ENCODE measurements around the gene BMP6. TPM values are rescaled to one million over a fixed set of nuclear protein-coding genes. Genes with fewer than 3 reads are reported as not detected.

Gene BMP6
- polyA plus RNA-seq, 1 donor (not counting 4 experiments of a cell fraction or from before 2014, with no cell fraction given), result 0.05 TPM

DNA sequence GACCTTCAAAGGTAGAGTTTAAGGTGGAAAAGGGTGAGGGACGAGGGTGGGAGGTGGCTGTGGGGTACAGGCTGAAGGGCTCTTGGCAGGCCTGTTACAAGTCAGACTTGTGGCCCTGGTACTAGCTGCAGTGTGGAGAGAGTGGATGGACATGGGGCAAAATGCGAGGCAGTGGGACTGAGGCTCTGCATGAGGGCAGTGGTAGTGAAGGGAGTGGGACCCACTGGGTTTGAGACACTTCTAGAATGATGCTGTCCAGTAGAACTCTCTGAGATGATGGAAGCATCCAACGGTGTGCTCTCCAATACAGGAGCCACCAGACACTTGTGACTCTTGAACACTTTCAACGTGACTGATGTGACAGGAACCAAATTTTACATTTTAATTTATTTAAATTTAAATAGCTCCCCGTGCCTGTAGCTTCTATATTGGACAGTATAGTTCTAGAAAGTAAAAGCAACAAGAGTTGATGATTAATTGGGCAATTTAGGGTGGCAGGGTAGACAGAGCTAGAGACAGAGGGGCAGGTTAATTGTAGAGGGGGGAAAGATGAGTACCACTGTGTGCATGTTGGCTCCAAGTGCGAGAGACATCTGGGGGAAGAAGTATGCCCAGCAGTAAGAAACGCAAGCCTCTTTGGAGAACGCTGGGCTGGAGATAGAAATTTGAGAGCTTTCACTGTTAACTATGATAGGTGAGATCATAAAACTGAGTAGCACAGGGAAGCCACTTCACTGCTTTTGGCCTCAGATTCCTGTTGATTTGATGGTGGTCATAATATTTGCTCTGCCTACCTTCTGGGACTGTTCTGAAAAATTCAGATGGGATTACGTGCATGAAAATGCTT, 107.2 kb downstream of the BMP6 start:
- no peaks in the 10 kb centered on the region for H3K27me3 ChIP-seq (ENCODE audit: control insufficient read depth, extremely low read depth, insufficient read depth, low read length)
- no peaks in the 10 kb centered on the region for H3K36me3 ChIP-seq (ENCODE audit: control insufficient read depth in 2 of 2, extremely low read depth in 1 of 2, insufficient read depth in 2 of 2, low read length in 2 of 2)
- no peaks in the 10 kb centered on the region for H3K9me3 ChIP-seq (ENCODE audit: control insufficient read depth, low read depth, low read length)
- H3K79me2 ChIP-seq (ENCODE audit: control insufficient read depth, insufficient read depth, low read length), result no peaks in the 10 kb centered on the region
- H2AFZ ChIP-seq (ENCODE audit: control insufficient read depth, low read length), result no peak overlapping the region
- no peak overlapping the region for H3K4me3 ChIP-seq (ENCODE audit: control insufficient read depth in 2 of 3, extremely low read depth in 1 of 3, insufficient read depth in 2 of 3, low read depth in 1 of 3, low read length in 3 of 3)
- no peak for DNase-seq (ENCODE audit: low read depth, low spot score)
- no peaks in the 10 kb centered on the region for H3K9me1 ChIP-seq (ENCODE audit: control insufficient read depth, extremely low read depth, insufficient read depth, low read length)
- no peak overlapping the region for H3K27ac ChIP-seq (ENCODE audit: control insufficient read depth, insufficient read depth, low read length)
- no peak overlapping the region for H3K4me2 ChIP-seq (ENCODE audit: control insufficient read depth, extremely low read depth, insufficient read depth, low read depth, low read length)
- no peaks in the 10 kb centered on the region for H3K4me1 ChIP-seq (ENCODE audit: control insufficient read depth, extremely low read depth, insufficient read depth, low read length)
- TF ChIP-seq EZH2 (IDR thresholded peaks at IDR 0.05; ENCODE audit: low read length), result no peak
- TF ChIP-seq, protein P1, sequence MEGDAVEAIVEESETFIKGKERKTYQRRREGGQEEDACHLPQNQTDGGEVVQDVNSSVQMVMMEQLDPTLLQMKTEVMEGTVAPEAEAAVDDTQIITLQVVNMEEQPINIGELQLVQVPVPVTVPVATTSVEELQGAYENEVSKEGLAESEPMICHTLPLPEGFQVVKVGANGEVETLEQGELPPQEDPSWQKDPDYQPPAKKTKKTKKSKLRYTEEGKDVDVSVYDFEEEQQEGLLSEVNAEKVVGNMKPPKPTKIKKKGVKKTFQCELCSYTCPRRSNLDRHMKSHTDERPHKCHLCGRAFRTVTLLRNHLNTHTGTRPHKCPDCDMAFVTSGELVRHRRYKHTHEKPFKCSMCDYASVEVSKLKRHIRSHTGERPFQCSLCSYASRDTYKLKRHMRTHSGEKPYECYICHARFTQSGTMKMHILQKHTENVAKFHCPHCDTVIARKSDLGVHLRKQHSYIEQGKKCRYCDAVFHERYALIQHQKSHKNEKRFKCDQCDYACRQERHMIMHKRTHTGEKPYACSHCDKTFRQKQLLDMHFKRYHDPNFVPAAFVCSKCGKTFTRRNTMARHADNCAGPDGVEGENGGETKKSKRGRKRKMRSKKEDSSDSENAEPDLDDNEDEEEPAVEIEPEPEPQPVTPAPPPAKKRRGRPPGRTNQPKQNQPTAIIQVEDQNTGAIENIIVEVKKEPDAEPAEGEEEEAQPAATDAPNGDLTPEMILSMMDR (optimal IDR thresholded peaks at IDR 0.05 in 1 of 3, IDR thresholded peaks at IDR 0.05 in 1 of 3, conservative IDR thresholded peaks at IDR 0.05 in 1 of 3; ENCODE audit: extremely low read depth in 1 of 3, insufficient read depth in 2 of 3, low read length in 3 of 3), result no peak
- dilution Hi-C loops (cut with MboI; ENCODE audit: extremely low pct_ligation_motif_present, low sequenced_read_pairs), result no loop called here
- no peak for FAIRE-seq
- no peaks in the 10 kb centered on the region for H4K20me1 ChIP-seq (ENCODE audit: control insufficient read depth, extremely low read depth, insufficient read depth, low read length)
- H3K9ac ChIP-seq (ENCODE audit: control insufficient read depth, extremely low read depth, insufficient read depth, low read length), result no peak overlapping the region

DNA sequence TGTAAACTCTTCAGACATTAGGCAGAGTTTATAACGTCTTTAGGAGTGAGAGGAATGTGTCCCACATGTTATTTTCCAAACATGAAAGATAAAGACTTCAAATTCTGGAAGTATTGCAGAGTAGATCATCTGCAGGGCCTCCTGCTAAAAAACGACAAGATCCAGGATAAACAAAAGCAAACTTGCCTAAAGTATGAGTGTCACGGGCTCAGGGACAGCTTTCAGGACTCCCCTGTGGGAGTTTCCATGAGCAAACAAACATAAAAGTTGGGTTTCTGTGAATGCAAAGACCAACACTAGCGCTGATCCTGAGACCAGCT, 107.8 kb downstream of the BMP6 start:
- dilution Hi-C loops (cut with MboI; ENCODE audit: extremely low pct_ligation_motif_present, low sequenced_read_pairs), result no loop called here
- DNase-seq (ENCODE audit: low read depth, low spot score) (no peak), FAIRE-seq (no peak)
- Histone ChIP-seq H3K4me2 (ENCODE audit: control insufficient read depth, extremely low read depth, insufficient read depth, low read depth, low read length) (no peak overlapping the region), H2AFZ (ENCODE audit: control insufficient read depth, low read length) (no peak overlapping the region), H4K20me1 (ENCODE audit: control insufficient read depth, extremely low read depth, insufficient read depth, low read length) (no peaks in the 10 kb centered on the region), H3K9ac (ENCODE audit: control insufficient read depth, extremely low read depth, insufficient read depth, low read length) (no peak overlapping the region), H3K79me2 (ENCODE audit: control insufficient read depth, insufficient read depth, low read length) (no peaks in the 10 kb centered on the region), H3K27me3 (ENCODE audit: control insufficient read depth, extremely low read depth, insufficient read depth, low read length) (no peaks in the 10 kb centered on the region), H3K27ac (ENCODE audit: control insufficient read depth, insufficient read depth, low read length) (no peak overlapping the region), H3K9me3 (ENCODE audit: control insufficient read depth, low read depth, low read length) (no peaks in the 10 kb centered on the region), H3K4me1 (ENCODE audit: control insufficient read depth, extremely low read depth, insufficient read depth, low read length) (no peaks in the 10 kb centered on the region), H3K4me3 (ENCODE audit: control insufficient read depth in 2 of 3, extremely low read depth in 1 of 3, insufficient read depth in 2 of 3, low read depth in 1 of 3, low read length in 3 of 3) (no peak overlapping the region), H3K36me3 (ENCODE audit: control insufficient read depth in 2 of 2, extremely low read depth in 1 of 2, insufficient read depth in 2 of 2, low read length in 2 of 2) (no peaks in the 10 kb centered on the region), H3K9me1 (ENCODE audit: control insufficient read depth, extremely low read depth, insufficient read depth, low read length) (no peaks in the 10 kb centered on the region)
- TF ChIP-seq, protein P1 (optimal IDR thresholded peaks at IDR 0.05 in 1 of 3, IDR thresholded peaks at IDR 0.05 in 1 of 3, conservative IDR thresholded peaks at IDR 0.05 in 1 of 3; ENCODE audit: extremely low read depth in 1 of 3, insufficient read depth in 2 of 3, low read length in 3 of 3), result no peak
- TF ChIP-seq EZH2 (IDR thresholded peaks at IDR 0.05; ENCODE audit: low read length), result no peak

Data from keratinocyte (primary cell).